ENCODE data around the gene WDR13.
"Not testable (repeated sequence)": the region's sequence is repeated elsewhere in the genome, so short reads cannot be mapped to it uniquely, and the experiment has no call there.

The WDR13 gene

GRCh38 chrX:48597353-48598264, at the start of gene WDR13:
TSS of gene WDR13 (plus strand) at chrX:48597492. CDS start at chrX:48597997, 505 bp downstream.
- DNase-seq, result peak; percentile 94

GRCh38 chrX:48548871-48549270, 48.4 kb upstream of the WDR13 start:
- DNase-seq, result no peak

- not testable (repeated sequence) for DNase-seq
These were observed 41.5 kb upstream of the WDR13 start for GRCh38 chrX:48555731-48556325.

- no peak for DNase-seq
These were observed 39.0 kb upstream of the WDR13 start for GRCh38 chrX:48558271-48558670.

GRCh38 chrX:48559636-48560035, 37.7 kb upstream of the WDR13 start:
- no peak for DNase-seq

GRCh38 chrX:48560056-48560455, 37.2 kb upstream of the WDR13 start:
- no peak for DNase-seq

GRCh38 chrX:48560681-48561080, 36.6 kb upstream of the WDR13 start:
- no peak for DNase-seq

- DNase-seq, result no peak
These were observed 27.3 kb upstream of the WDR13 start for GRCh38 chrX:48569958-48570357.

GRCh38 chrX:48573690-48574269, 23.5 kb upstream of the WDR13 start:
- no peak for DNase-seq

- peak; percentile 92 for DNase-seq
These were observed 22.7 kb upstream of the WDR13 start, which contains the start of gene RBM3 for GRCh38 chrX:48574270-48575266. TSS of gene RBM3 (plus strand) at chrX:48574484. CDS start at chrX:48575181, 697 bp downstream.

GRCh38 chrX:48575642-48576041, 21.6 kb upstream of the WDR13 start:
- no peak for DNase-seq

GRCh38 chrX:48576108-48576507, 21.2 kb upstream of the WDR13 start:
- DNase-seq, result no peak

- DNase-seq, result no peak
These were observed 18.6 kb upstream of the WDR13 start for GRCh38 chrX:48578661-48579128.

- DNase-seq, result no peak
These were observed 18.0 kb upstream of the WDR13 start for GRCh38 chrX:48579259-48579658.

GRCh38 chrX:48580662-48581061, 16.6 kb upstream of the WDR13 start:
- no peak for DNase-seq

- no peak for DNase-seq
These were observed 12.6 kb upstream of the WDR13 start for GRCh38 chrX:48584698-48585097.

- DNase-seq, result no peak
These were observed 7.7 kb upstream of the WDR13 start for GRCh38 chrX:48589482-48590162.

- no peak for DNase-seq
These were observed 6.8 kb upstream of the WDR13 start for GRCh38 chrX:48590203-48591103.

GRCh38 chrX:48591255-48591791, 6.0 kb upstream of the WDR13 start:
- DNase-seq, result no peak

- no peak for DNase-seq
These were observed 4.3 kb upstream of the WDR13 start for GRCh38 chrX:48592971-48593370.
